Measurements from ENCODE around the gene ENPP7.

ENPP7 gene

DNA sequence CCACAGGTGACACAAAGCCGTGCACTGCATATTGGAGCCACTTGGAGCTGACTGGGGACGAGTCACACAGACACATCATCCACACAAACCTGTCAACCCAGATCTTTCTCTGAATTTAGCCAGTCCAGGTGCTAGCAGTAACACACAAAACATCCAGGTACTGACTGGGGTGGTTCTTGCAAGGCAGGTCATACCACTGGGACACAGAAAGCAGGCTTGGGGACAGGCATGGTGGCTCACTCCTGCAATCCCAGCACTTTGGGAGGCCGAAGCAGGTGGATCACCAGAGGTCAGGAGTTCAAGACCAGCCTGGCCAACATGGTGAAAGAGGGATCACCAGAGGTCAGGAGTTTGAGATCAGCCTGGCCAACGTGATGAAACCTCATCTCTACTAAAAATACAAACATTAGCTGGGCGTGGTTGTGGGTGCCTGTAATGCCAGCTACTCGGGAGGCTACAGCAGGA, 14.9 kb downstream of the ENPP7 start:
- TF ChIP-seq EZH2 (optimal IDR thresholded peaks at IDR 0.05; ENCODE audit: low read depth, low read length) (no peak), EZH2phosphoT487 (IDR thresholded peaks at IDR 0.05; ENCODE audit: low read length) (no peak)
- TF ChIP-seq, protein P1, sequence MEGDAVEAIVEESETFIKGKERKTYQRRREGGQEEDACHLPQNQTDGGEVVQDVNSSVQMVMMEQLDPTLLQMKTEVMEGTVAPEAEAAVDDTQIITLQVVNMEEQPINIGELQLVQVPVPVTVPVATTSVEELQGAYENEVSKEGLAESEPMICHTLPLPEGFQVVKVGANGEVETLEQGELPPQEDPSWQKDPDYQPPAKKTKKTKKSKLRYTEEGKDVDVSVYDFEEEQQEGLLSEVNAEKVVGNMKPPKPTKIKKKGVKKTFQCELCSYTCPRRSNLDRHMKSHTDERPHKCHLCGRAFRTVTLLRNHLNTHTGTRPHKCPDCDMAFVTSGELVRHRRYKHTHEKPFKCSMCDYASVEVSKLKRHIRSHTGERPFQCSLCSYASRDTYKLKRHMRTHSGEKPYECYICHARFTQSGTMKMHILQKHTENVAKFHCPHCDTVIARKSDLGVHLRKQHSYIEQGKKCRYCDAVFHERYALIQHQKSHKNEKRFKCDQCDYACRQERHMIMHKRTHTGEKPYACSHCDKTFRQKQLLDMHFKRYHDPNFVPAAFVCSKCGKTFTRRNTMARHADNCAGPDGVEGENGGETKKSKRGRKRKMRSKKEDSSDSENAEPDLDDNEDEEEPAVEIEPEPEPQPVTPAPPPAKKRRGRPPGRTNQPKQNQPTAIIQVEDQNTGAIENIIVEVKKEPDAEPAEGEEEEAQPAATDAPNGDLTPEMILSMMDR (IDR thresholded peaks at IDR 0.05; ENCODE audit: low read length) = no peak
- H3K4me1 ChIP-seq (ENCODE audit: low read length) = 0 out of 2 replicates have a peak, but pooled peaks cover 3% of the 10 kb centered on the region
- no peaks in the 10 kb centered on the region for H3F3A ChIP-seq (ENCODE audit: insufficient read depth, low read length)
- no peak for DNase-seq
- H3K79me2 ChIP-seq (ENCODE audit: low read length) = no peaks in the 10 kb centered on the region
- peaks cover 91% of the 10 kb centered on the region for H3K27me3 ChIP-seq (replicated peaks; ENCODE audit: insufficient read depth, low read length)
- no peak overlapping the region for H3K9ac ChIP-seq (ENCODE audit: low read length)
- H3K9me3 ChIP-seq (replicated peaks; ENCODE audit: insufficient read depth, low read length) = no peaks in the 10 kb centered on the region
- no peak overlapping the region for H3K4me3 ChIP-seq (ENCODE audit: low read length)
- H4K20me1 ChIP-seq (ENCODE audit: insufficient read depth, low read length) = no peaks in the 10 kb centered on the region
- no peaks in the 10 kb centered on the region for H3K36me3 ChIP-seq (replicated peaks; ENCODE audit: insufficient read depth, low read length)
- no peak overlapping the region for H2AFZ ChIP-seq (ENCODE audit: low read length)
- H3K4me2 ChIP-seq (ENCODE audit: low read depth, low read length) = no peak overlapping the region
- no peak overlapping the region for H3K27ac ChIP-seq (ENCODE audit: low read length)
- no peaks in the 10 kb centered on the region for H3K9me2 ChIP-seq (replicated peaks; ENCODE audit: insufficient read depth, low read length)

DNA sequence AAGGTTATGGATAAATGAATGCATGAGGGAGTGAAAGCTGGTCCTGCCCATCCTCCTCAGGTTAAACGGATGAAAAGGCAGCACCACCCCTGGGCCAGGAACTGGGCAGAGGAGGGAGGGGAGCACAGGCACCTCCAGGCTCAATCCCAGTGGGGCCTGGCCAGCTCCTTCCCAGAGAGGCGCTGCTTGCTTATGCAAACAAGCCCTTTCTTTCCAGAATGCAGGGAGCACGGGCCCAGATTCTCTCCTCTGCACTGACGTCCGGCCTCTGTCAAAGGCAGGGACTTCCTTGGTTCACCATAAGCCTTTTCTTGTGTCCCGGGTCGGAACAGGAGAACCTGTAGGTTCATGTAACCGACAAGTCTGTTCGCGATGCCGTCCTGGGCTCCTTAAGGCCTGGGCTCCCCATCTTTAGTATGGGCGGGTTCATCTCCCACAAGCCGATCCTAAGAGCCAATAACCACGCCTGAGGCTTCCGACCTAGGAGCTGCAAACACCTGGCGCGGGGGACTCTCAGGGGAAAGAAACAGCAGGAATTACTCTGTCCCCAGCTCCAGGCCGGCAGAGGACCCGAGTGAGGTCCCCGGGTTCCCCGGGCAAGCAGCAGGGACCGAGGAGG, 16.3 kb downstream of the ENPP7 start:
- Histone ChIP-seq H2AFZ (ENCODE audit: low read length) (no peak overlapping the region), H3K79me2 (ENCODE audit: low read length) (no peaks in the 10 kb centered on the region), H3K9me3 (replicated peaks; ENCODE audit: insufficient read depth, low read length) (no peaks in the 10 kb centered on the region), H3K4me2 (ENCODE audit: low read depth, low read length) (no peak overlapping the region), H4K20me1 (ENCODE audit: insufficient read depth, low read length) (no peaks in the 10 kb centered on the region), H3K36me3 (replicated peaks; ENCODE audit: insufficient read depth, low read length) (no peaks in the 10 kb centered on the region), H3K27me3 (replicated peaks; ENCODE audit: insufficient read depth, low read length) (peaks cover 93% of the 10 kb centered on the region), H3K9me2 (replicated peaks; ENCODE audit: insufficient read depth, low read length) (no peaks in the 10 kb centered on the region), H3K9ac (ENCODE audit: low read length) (no peak overlapping the region), H3K4me1 (ENCODE audit: low read length) (0 out of 2 replicates have a peak, but pooled peaks cover 3% of the 10 kb centered on the region), H3K4me3 (ENCODE audit: low read length) (no peak overlapping the region), H3K27ac (ENCODE audit: low read length) (no peak overlapping the region), H3F3A (ENCODE audit: insufficient read depth, low read length) (no peaks in the 10 kb centered on the region)
- no peak for DNase-seq
- TF ChIP-seq EZH2phosphoT487 (IDR thresholded peaks at IDR 0.05; ENCODE audit: low read length) = no peak
- TF ChIP-seq, protein P1 (IDR thresholded peaks at IDR 0.05; ENCODE audit: low read length) = no peak
- no peak for TF ChIP-seq EZH2 (optimal IDR thresholded peaks at IDR 0.05; ENCODE audit: low read depth, low read length)

DNA sequence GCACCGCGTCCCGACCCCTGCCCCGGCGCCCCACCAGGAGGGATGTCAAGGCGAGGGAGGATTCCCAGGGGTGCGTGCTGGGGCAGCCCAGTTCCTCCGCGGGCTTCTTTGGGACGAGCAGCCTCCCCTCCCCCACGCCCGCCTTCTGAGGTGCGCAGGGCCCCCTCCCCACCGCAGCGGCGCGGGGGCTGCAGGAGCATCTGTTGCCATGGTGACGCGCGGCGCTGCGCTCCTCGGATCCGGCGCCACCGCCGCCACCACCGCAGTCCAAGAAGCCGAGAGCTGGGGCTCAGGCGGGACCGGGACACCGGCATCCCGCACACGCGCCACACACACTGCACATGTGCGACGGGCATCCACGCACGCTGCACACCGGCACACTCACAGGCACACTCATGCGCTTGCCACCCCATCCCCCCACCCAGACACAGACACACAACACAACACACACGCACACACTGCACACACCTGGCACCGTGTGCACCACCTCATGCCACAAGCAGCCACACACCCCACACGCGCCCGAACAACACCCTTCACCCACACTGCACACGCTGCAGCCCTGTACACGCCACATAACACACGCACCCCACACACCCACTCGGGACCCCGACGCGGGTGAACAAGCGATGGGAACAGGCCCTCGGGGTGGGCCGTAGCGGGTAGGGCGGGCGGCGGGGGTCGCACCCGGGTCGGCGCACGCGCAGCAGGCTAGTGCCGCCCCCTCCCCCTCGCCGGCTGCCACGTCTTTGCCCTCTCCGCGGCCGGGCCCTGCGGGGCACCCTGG, 17.0 kb downstream of the ENPP7 start:
- H4K20me1 ChIP-seq (ENCODE audit: insufficient read depth, low read length) = no peaks in the 10 kb centered on the region
- TF ChIP-seq EZH2phosphoT487 (IDR thresholded peaks at IDR 0.05; ENCODE audit: low read length) (no peak), EZH2 (optimal IDR thresholded peaks at IDR 0.05; ENCODE audit: low read depth, low read length) (no peak)
- TF ChIP-seq, protein P1 (IDR thresholded peaks at IDR 0.05; ENCODE audit: low read length) = no peak
- peaks cover 93% of the 10 kb centered on the region for H3K27me3 ChIP-seq (replicated peaks; ENCODE audit: insufficient read depth, low read length)
- H3K9ac ChIP-seq (ENCODE audit: low read length) = no peak overlapping the region
- DNase-seq = no peak
- no peak overlapping the region for H2AFZ ChIP-seq (ENCODE audit: low read length)
- H3K4me1 ChIP-seq (ENCODE audit: low read length) = 0 out of 2 replicates have a peak, but pooled peaks cover 3% of the 10 kb centered on the region
- no peaks in the 10 kb centered on the region for H3K9me2 ChIP-seq (replicated peaks; ENCODE audit: insufficient read depth, low read length)
- no peaks in the 10 kb centered on the region for H3K9me3 ChIP-seq (replicated peaks; ENCODE audit: insufficient read depth, low read length)
- no peaks in the 10 kb centered on the region for H3K79me2 ChIP-seq (ENCODE audit: low read length)
- H3K36me3 ChIP-seq (replicated peaks; ENCODE audit: insufficient read depth, low read length) = no peaks in the 10 kb centered on the region
- no peak overlapping the region for H3K4me3 ChIP-seq (ENCODE audit: low read length)
- H3F3A ChIP-seq (ENCODE audit: insufficient read depth, low read length) = no peaks in the 10 kb centered on the region
- no peak overlapping the region for H3K4me2 ChIP-seq (ENCODE audit: low read depth, low read length)
- H3K27ac ChIP-seq (ENCODE audit: low read length) = no peak overlapping the region
